HG03045 (cell line): ENCODE measurements around the gene SUMF1.
"Not testable (repeated sequence)": the region's sequence is repeated elsewhere in the genome, so short reads cannot be mapped to it uniquely, and the experiment has no call there.

Source experiments
- ATAC-seq: cut with Tn5 transposase; IDR thresholded peaks from one replicate; pipeline ENCODE4 v1.9.1; 2021; ENCODE audit warnings: mild to moderate bottlenecking, moderate library complexity; ENCODE audit not compliant: unreplicated experiment

Gene SUMF1

DNA sequence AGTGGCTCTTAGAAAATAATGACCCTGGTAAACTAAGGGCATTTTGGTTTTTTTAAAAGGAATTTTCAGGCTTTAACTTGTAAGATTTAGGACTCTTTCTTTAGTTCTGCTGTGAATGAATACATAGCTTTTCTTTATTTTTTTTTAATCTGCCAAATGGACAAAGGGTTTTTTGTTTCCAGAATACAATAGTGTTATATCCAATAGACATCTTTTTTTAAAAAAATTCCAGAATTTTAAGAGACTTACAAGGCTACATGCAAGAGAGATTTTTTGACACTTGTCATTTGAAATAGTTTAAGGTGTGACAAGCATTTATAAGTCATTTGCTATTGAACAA is 125.8 kb downstream of the SUMF1 start:
- no peak for ATAC-seq

DNA sequence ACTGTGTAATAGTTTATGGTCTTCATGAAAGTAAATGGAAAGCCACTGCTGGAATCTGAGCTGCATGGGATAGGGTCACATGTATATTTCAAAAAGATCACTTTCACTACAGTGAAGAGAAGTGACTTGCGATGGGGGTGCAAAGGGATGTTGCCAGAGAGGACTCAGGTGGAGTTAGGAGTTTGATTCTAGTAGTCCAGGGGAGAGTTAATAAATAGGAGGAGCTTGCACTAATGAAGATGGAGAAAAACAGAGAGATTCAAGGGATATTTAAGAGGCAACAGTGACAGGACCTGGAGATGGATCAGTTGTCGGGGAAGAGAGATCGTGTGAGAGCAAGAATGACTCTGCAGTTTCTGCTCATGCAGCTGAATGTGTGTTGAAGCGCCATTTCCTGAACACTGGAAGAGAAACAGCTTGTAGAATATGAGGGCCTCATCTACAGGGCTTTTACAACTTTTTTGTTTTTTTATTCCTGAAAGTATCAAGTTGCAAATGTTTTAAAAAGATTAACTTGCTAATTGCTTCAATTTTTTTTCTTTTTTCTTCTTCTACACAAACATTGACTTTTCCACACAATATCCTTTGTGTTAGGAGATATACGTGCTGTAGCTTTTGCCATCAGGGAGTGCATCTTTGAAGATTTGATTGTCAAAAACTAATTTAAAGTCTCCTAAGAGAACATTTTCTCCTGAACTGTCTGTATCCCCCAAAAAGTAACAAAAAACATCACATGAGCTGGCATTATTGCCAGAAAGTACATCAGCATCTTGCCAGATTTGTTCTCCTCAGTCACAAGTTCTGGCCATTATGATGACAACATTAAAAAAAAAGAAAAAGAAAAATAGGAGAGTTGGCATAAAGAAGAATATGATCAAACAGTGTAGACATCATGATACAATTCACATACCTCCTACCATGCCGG is 126.4 kb downstream of the SUMF1 start:
- no peak for ATAC-seq

DNA sequence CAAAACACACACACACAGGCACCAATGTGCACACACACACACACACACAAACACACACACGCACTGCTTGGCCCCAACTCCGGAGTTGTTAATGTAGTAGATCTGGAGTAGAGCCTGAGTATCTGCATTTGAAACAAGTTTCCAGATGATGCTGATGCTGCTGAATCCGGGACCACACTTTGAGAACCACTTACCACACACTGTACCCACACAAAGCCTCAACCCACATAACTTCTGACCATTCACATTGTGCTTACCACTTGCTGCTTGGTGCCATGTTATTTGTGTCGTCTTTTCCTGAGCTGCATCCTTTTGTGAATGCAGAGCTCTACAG is 127.0 kb downstream of the SUMF1 start:
- no peak for ATAC-seq

DNA sequence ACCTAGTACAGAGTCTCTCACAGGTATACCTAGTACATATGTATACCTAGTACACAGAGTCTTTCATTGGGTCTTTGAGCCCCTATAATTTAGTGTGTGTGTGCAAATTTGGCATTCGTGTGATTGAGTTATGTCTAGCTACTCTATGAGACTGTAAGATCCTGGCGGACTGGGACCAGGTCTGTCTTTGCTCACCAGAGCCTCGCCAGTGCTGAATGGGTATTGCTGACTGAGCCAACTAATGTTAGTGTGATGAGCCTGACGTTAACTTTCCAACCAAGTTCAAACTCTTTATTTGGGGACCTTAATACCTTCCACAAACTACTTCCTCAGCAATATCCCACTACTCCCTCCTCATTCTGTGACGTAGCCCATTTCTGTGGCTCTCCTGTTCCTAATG is 128.3 kb downstream of the SUMF1 start:
- no peak for ATAC-seq

DNA sequence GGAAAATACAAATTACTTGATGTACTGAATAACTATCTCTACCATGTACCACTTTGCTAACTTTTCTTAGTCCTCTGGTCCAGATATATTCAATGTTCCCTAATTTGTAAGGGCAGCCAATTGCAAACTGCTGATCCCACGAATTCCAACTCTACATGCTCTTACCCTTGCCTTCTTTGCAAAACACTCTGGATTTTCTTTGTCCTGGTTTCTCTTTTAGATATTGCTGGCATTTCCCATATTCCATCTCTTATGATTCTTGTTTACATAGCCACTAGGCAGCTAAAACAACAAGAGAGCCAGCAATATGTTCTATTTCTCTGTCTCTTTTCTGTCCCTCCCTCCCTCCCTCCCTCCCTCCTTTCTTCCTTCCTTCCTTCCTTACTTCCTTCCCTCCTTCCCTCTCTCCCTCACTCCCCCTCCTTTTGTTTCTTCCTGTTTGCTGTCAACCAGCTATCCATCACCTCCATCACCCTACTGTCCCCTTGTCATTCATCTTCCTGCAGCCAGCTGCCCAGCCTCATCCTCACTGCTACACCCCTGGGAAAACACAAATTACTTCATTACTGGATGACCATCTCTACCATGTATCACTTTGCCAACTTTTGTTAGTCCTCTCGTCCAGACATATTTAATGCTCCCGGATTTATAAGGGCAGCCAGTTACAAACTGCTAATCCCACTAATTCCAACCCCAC is 130.1 kb downstream of the SUMF1 start:
- ATAC-seq = no peak

DNA sequence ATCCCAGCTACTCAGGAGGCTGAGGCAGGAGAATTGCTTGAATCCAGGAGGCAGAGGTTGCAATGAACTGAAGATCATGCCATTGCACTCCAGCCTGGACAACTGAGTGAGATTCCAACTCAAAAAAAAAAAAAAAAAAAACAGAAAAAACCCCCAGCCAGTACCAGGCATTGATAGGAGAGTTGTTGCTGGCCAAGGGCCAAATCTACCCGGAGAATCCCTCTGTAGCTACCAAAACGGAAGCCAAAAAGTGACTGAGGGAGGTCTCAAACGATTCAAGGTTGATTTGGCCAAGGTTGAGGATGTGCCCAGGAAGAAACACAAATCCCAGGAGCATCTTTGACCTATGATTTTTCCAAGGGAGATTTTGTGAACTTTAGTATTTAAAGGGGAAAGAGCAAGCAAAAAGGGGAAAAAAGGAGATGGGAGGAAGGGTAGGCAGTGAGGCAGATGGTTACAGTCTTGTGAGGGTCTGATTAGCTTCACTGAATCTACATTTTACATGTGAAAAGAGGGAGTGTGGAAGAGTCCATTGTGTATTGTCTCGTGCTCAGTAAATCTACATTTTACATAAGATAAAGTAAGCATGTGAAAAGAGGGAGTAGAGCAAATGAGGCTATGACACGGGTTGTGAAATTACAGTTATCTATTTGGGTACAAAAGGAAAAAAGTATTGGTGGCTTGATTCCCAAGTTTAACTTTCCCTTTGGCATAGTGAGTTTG is 131.1 kb downstream of the SUMF1 start:
- ATAC-seq = no peak

DNA sequence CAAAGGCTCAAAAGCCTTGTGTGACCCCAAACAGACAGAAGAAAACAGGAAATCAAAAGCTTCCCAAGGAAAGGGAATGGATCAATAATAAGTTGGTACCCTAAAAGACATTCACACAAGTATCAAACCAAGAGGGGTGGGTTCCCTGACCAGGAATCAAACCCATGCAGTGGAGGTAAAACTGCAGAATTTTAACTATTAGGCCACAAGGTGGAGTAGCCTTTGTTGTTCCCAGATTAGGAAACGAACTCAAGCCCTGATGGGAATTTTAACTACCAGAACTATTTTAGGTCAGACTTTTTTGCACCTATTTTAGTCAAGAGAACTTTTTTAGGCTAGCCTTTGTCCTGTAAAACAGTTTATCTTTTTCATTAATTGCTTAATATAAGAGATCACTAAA is 132.5 kb downstream of the SUMF1 start:
- ATAC-seq = no peak

DNA sequence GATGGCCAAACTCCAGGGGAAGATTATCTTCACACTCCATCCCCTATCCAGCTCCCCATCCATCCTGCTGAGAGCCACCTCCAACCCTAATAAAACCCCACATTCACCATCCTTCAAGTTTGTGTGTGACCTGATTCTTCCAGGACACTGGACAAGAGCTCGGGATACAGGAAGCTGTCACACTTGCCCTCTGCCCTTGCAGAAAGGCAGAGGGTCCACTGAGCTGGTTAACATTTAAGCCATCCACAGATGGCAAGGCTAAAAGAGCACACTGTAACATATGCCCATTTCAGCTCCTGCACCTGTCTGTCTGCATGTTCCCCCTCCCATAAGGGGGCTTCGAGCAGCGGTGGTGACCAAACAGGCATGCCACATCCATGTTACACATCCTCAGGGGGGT is 134.1 kb downstream of the SUMF1 start:
- no peak for ATAC-seq

DNA sequence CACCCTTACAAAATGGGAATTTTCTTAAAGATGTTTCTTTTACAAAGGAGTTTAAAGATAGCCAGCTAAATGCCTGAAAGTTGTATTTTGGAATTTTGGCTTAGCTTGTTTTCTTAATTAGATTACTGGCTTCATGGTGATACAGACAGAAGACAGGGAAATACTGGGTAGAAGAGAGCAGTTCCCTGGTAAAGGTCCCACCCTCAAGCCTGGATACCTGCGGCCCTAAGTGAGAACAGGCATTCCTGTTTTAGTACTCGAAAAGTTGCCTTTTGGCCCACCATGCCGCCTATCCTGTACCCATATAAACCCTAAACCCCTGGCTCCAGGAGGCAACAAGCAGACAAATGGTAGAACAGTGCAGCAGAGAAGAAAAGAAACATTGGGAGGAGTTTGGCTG is 134.5 kb downstream of the SUMF1 start:
- no peak for ATAC-seq

DNA sequence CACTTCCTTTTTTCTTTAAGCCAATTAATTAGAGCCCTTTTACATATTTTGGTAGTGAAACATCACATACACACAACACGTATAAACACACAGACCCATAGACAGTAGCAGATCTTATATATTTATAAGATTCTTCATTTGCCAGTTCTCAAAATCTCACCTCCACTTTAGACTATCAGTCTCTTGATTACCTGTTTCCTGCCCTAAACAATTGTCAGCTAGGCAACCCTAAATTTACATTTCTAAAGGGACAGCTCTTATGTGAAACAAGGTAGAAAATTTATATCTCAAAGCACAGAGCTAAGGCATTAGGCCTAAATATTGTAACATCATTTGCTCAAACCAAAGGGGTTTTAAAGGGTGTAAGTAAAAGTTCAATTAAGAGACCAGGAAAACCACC is 135.0 kb downstream of the SUMF1 start:
- ATAC-seq = no peak

DNA sequence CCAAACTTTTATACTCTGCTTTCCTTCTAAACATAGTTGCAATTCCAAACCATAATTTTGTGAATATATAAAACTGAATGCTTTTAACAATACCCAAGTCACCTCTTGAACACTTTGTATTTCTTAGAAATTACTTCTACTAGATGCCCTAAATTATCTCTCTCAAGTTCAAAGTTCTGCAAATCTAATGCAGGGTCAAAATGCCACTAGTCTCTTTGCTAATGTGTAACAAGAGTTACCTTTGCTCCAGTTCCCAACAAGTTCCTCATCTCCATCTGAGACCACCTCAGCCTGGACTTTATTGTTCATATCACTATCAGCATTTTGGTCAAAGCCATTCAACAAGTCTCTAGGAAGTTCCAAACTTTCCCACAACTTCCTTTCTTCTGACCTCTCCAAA is 137.3 kb downstream of the SUMF1 start:
- ATAC-seq = not testable (repeated sequence)

DNA sequence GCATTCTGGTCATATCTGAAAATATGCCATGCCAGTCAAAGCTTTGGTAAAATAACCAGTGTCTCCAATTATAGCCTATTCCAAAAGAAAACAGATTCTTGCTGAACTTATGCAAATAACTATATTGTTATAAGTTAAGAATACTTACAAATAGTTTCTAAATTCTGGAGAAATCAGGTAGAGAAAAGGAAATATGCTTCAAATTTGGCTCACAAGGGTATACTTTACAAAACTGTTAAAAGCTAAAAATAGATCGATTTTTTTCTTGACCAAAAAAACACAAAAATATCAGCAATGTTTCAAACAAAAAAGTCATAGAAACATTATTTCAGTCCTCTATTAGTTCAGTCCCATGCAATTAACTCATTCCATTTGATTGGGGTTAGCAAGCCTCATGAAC is 140.2 kb downstream of the SUMF1 start:
- no peak for ATAC-seq

DNA sequence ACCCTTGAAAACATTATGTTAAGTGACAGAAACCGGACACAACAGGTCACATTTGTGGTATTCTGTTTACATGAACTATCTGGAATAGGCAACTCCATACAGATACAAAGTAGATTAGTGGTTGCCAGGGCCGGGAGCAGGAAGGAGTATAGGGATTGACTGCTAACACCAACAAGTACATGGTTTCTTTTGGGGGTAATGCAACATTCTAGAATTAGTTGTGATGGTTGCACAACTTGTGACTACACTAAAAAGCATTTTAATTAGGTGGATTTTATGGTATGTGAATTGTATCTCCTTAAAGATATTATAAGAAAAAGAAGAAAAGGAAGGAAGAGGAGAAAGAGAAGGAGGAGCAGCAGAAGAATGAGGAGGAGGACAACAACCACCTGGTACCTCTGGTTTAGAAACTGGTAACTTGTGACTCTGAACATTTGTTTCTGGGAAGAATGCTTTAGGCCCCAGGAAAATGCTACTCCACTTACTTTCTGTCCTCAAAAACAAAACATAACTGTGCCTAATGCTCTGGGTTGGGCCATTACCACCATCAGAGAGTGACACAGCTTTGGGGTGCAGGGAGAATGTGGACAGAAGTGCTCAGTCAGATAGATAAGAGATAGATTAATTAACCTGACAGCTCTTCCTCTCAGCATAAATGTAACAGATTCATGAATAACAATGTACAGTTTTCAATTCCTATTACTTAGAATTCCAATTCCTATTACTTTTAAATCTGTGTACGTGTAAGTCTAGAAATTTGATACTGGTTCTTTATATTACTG is 143.6 kb downstream of the SUMF1 start:
- no peak for ATAC-seq

DNA sequence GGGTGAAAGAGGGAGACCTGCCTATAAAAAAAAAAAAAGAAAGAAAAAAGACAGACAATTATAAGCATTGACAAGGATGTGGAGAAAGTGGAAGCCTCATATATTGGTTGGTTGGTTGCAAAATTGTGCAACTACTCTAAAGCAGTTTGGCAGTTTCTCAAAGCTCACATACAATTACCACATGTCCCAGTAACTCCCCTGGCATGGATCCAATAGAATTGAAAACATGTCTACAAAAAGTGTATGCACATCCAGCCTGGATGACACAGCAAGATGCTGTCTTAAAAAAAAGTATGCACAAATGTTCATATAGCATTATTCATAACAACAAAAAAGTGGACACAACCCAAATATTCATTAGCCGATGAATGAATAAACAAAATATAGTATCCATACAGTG is 144.4 kb downstream of the SUMF1 start:
- no peak for ATAC-seq

DNA sequence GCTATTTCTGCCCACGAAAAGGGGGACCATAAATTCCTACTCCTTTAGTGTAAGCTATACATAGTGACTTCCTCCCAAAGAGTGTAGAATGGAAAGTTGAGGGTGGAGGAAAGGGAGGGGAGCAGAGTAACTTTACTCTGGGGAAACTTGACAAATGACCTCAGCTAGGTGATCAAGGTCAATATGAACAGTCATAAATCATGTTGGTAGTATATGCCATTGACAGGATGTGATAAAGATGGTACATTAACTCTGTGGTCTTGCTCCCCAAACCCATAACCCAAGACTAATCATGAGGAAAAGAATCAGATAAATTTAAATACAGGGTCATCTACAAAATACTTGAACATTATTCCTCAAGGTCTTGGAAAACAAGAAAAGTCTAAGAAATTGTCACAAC is 145.3 kb downstream of the SUMF1 start:
- no peak for ATAC-seq

DNA sequence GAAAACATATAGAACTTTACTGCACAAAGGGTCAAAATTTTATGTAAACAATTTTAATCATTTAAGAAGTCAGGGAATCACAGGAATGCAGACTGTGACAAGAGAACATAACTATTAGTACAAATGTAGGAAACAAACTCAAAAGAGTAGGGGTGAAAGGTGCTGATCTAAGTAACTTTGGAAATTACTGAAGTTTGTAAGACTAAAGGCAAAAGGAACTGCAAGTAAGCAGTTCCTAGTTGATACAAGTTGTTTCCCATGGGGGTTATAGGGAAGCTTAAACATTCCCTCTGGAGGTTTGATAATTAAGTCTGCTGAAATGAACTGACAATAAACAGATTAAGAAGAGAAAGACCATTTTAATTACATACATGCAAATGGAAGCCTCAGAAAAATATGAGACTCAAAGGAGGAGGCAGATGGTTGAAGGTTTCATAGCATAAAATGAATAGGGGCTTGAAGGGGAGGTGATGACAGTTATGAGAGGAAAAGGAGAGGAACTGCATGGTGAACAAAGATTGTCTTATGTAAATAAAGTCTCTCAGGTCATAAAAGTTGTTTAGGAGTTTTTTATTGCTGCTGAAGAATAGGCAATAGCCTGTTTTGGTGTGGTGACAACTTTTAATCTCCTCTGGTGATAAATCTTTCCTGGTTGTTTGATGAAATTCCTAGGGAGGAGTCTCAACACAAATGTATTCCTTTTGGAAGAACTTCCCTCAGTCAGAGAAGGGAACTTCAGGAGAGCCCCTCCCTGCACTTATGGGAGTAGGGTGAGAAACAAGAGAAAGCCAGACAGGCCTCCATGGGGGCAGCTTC is 146.8 kb downstream of the SUMF1 start:
- ATAC-seq = no peak

DNA sequence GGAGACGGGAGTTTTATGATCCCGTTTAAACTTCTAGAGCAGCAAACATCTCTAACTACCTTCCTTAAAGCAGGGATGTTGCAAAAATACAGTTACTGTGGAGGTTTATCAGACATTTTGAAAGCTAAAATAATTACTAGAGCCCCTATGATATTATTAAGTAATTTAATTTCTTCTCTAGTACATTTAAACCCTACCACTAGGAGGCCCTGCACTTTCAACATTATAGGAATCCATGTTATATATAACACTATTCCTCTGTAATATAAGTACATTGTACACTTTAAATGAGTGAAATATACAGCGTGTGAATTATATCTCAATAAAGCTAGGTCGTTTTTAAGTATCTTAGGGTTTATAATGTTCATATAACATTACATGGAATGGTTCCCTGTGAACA is 152.4 kb downstream of the SUMF1 start:
- no peak for ATAC-seq

DNA sequence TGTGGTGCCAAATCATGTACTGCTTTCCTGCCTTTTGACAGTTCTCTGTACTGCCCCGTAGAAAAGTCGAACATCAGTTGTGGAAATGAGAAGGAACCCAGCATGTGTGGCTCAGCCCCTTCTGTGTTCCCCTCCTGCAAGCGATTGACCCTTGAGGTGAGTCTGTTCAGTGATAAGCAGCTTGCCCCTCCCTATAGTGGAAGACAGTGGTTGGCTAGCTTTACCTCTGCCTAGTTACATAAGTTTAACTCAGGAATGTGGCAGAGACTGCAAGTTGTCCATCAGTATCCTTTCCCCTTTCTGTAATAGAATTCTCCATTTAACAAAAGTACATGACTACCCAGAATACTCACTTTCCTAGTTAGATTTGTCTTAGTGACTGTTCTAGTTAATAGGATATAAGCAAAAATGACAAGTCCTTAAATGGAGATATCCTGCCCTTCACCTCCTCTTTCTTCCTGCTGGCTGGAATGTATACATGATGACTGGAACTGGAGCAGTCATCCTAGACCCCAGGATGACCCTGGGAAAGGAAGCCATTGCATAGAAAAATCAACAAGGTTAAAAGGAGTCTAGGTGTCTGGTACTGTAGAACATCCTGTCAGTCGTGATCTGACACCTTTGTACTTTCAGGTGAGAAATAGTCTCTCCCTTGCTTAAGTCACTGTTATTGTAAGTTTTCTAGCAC is 153.3 kb downstream of the SUMF1 start:
- no peak for ATAC-seq

DNA sequence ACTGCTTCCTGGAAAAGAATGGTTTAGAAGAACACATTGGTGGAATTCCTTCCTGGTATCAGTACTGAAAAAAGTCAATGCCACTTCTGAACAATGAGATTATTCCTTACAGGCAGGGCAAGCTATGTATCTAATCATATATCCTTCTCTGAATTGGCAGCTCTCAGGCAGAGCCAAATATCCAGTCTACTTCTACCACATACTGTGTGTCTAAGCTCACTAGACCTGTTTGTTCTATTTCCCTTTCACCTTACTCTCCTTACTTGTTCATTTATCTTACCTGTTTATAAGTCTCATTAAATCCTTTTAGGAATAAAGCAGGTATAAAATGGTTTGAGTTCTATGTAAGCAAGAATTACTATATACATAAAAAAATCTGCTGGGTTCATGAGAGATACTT is 155.6 kb downstream of the SUMF1 start:
- ATAC-seq = no peak
